Natural killer cell (primary cell): ENCODE data around the gene PELI3. TPM values are rescaled to one million over a fixed set of nuclear protein-coding genes. Genes with fewer than 3 reads are reported as not detected.
A peak's percentile ranks its signal among the peaks of the same experiment; 100 is the strongest.

Source experiments
- ATAC-seq, 3 donors: fragments of 150-1000 bp in 2 of 3; fragments of 200-7000 bp in 1 of 3; cut with Tn5 transposase; 1 replicate in 1 of 3; 2 replicates in 2 of 3; pipeline ENCODE4 v1.10.0; 2021; ENCODE audit warnings: mild to moderate bottlenecking in 2 of 3, moderate library complexity in 2 of 3
- DNase-seq, 2 donors: peaks; one replicate each; pipeline versions ENCODE4 v3.0.0 to v3.0.0-alpha.2; 2013 to 2021; ENCODE audit warnings: mixed read lengths in 1 of 2
- H3K27ac ChIP-seq: one replicate; pipeline ENCODE4 v1.5.1; 2013; ENCODE audit warnings: mild to moderate bottlenecking, low read length
- H3K27me3 ChIP-seq: one replicate; pipeline ENCODE4 v1.6.1; 2013; ENCODE audit warnings: low read length; ENCODE audit not compliant: control insufficient read depth, insufficient read depth
- H3K36me3 ChIP-seq: one replicate; pipeline ENCODE4 v1.6.1; 2013; ENCODE audit warnings: low read length; ENCODE audit not compliant: control insufficient read depth, insufficient read depth
- H3K4me1 ChIP-seq: one replicate; pipeline ENCODE4 v1.6.1; 2013; ENCODE audit warnings: low read length; ENCODE audit not compliant: control insufficient read depth, insufficient read depth
- H3K4me3 ChIP-seq: one replicate; pipeline ENCODE4 v1.5.1; 2013; ENCODE audit warnings: low read length
- H3K9me3 ChIP-seq: one replicate; pipeline ENCODE4 v1.6.1; 2013; ENCODE audit warnings: low read length; ENCODE audit not compliant: control insufficient read depth, insufficient read depth
- H3K27ac Mint-ChIP-seq, 2 donors: one replicate each; pipeline ENCODE4 v1.8.0; 2022; ENCODE audit warnings: mild to moderate bottlenecking in 2 of 2, mixed read lengths in 2 of 2, moderate library complexity in 1 of 2
- H3K27me3 Mint-ChIP-seq, 2 donors: one replicate each; pipeline ENCODE4 v1.8.0; 2022; ENCODE audit warnings: low read depth in 2 of 2, mixed read lengths in 2 of 2
- H3K36me3 Mint-ChIP-seq: one replicate; pipeline ENCODE4 v1.8.0; 2022; ENCODE audit warnings: mixed read lengths
- H3K4me1 Mint-ChIP-seq, 2 donors: one replicate each; pipeline ENCODE4 v1.8.0; 2022; ENCODE audit warnings: mixed read lengths in 2 of 2
- H3K4me3 Mint-ChIP-seq: one replicate; pipeline ENCODE4 v1.8.0; 2022; ENCODE audit warnings: mild to moderate bottlenecking, moderate library complexity, mixed read lengths
- H3K9me3 Mint-ChIP-seq, 2 donors: one replicate each; pipeline ENCODE4 v1.8.0; 2022; ENCODE audit warnings: mixed read lengths in 2 of 2
- CTCF ChIP-seq: fragments of 200-600 bp; IDR thresholded peaks from one replicate; pipeline ENCODE4 v1.8.0; 2022; ENCODE audit warnings: antibody characterized with exemption
- WGBS: methylation state at CpG from one replicate; pipeline ENCODE4 v1.1.7; 2013; ENCODE audit warnings: missing lambda C conversion rate; ENCODE audit not compliant: insufficient coverage; 5-methylcytosine and 5-hydroxymethylcytosine counted together
- intact Hi-C: fragments of 100-400 bp; cut with micrococcal nuclease; formaldehyde crosslinking; loops from one replicate; pipeline ENCODE4 v1.14.2; 2022
- total RNA-seq, 4 donors: library from RNA; stranded (reverse); fragments of 120-200 nt in 1 of 4; gene quantifications; one replicate each; pipeline versions ENCODE4 v1.2.3 to v1.2.4, GENCODE V29; 2013 to 2022

PELI3 gene
- total RNA-seq, 3 donors from 2014 or later (not counting 1 experiment from before 2014, with no cell fraction given): 5.3 to 6.3 (median 5.6) TPM

- Histone ChIP-seq H3K4me1 (peaks cover 12% of the 10 kb centered on the region), H3K9me3 (no peaks in the 10 kb centered on the region), H3K27me3 (no peaks in the 10 kb centered on the region), H3K4me3 (no peak overlapping the region), H3K36me3 (peaks cover 3% of the 10 kb centered on the region), H3K27ac (no peak overlapping the region)
- H3K27me3 Mint-ChIP-seq: no peaks in the 10 kb centered on the region
- H3K9me3 Mint-ChIP-seq: no peaks in the 10 kb centered on the region
- ATAC-seq: no peak
- H3K4me1 Mint-ChIP-seq: peaks cover 11 to 14% of the 10 kb centered on the region in 2 donors
- H3K4me3 Mint-ChIP-seq: peak overlapping the region; percentile 2
- no peak for TF ChIP-seq CTCF
- intact Hi-C loops: no loop called here
- H3K27ac Mint-ChIP-seq: no peak overlapping the region
- H3K36me3 Mint-ChIP-seq: no peaks in the 10 kb centered on the region
- 95% methylated on average over 7 of the region's 7 CpGs for WGBS
- no peak for DNase-seq
Observed at GRCh38 chr11:66509131-66509561, 42.4 kb downstream of the PELI3 start.

DNA sequence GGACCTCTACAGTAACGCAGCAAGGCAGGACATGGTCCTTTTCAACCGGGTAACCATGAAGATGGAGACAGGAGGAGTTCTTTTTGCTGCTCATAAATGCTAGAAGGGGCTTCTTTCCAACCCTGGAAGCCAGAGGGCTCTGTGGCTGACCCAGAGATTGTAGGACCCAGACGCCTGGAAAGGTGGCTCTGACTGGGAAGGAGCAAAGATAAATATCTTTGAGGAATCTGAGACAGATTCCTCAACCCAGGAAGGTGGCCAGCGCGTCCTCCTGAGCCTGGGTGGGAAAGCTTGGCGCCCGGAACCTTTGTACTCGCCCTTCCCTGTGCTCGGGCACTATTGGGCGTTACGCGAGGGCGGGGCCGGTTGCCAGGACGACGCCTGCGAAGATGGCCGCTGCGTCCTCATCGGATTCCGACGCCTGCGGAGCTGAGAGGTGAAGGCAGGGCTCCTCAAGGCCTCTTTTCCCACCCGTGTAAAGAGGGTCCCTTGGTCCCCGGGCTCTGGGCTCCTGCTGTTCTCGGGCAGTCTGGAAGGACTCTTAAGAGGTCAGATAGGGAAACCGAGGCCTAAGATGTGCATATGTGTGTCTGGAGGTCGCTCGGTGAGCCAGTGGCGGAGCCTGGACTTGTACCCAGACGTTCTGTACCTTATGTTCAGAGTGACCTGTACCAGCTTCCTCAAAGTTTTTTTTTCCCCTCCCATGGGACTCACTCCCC is 43.7 kb downstream of the PELI3 start, which contains the start of gene BBS1:
Gene BBS1, plus strand, starts transcription at position 365 of the 719 bp plus-strand sequence. Its CDS starts 25 bp downstream, at position 390.
- Histone ChIP-seq H3K4me3 (peak within 1 kb of the TSS; percentile 53), H3K27me3 (no peaks in the 10 kb centered on the region), H3K4me1 (peaks cover 12% of the 10 kb centered on the region), H3K36me3 (no peaks in the 10 kb centered on the region), H3K27ac (no peak within 1 kb of the TSS), H3K9me3 (no peaks in the 10 kb centered on the region)
- H3K4me3 Mint-ChIP-seq: peak within 1 kb of the TSS; percentile 86
- H3K27me3 Mint-ChIP-seq: no peaks in the 10 kb centered on the region
- intact Hi-C loops: no loop called here
- H3K27ac Mint-ChIP-seq: peak within 1 kb of the TSS in 1 of 2 donors; percentile 79
- peak; percentile 91 to 98 (median 98) for ATAC-seq
- no peaks in the 10 kb centered on the region for H3K9me3 Mint-ChIP-seq
- peaks cover 11 to 14% of the 10 kb centered on the region in 2 donors for H3K4me1 Mint-ChIP-seq
- no peaks in the 10 kb centered on the region for H3K36me3 Mint-ChIP-seq
- peak; percentile 74 to 89 for DNase-seq
- no peak for TF ChIP-seq CTCF
- under 1% methylated on average over 31 of the region's 31 CpGs for WGBS

DNA sequence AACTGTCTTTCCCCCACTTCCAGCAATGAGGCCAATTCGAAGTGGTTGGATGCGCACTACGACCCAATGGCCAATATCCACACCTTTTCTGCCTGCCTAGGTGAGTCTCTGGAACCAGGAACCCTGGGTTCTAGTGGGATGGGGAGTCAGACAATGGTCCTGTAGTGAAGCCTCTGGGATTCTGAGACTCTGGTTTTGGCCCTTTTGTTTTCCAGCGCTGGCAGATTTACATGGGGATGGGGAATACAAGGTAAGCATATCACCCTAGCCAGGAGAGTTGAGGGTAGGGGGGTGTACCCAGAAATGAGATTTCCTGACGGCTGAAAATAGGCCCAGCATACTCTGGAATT is 44.3 kb downstream of the PELI3 start:
- H3K27ac ChIP-seq: no peak overlapping the region
- peak overlapping the region; percentile 53 for H3K4me3 ChIP-seq
- Mint-ChIP-seq H3K36me3 (no peaks in the 10 kb centered on the region), H3K4me1 (peaks cover 11 to 14% of the 10 kb centered on the region in 2 donors), H3K9me3 (no peaks in the 10 kb centered on the region), H3K27ac (peak overlapping the region in 1 of 2 donors; percentile 79), H3K4me3 (peak overlapping the region; percentile 86), H3K27me3 (no peaks in the 10 kb centered on the region)
- no peaks in the 10 kb centered on the region for H3K9me3 ChIP-seq
- DNase-seq (no peak), ATAC-seq (no peak)
- TF ChIP-seq CTCF: no peak
- WGBS: 40% methylated on average over 5 of the region's 5 CpGs
- no peaks in the 10 kb centered on the region for H3K27me3 ChIP-seq
- H3K4me1 ChIP-seq: peaks cover 12% of the 10 kb centered on the region
- H3K36me3 ChIP-seq: no peaks in the 10 kb centered on the region
- intact Hi-C loops: no loop called here

- WGBS: 97% methylated on average over 11 of the region's 11 CpGs
- Histone ChIP-seq H3K27me3 (no peaks in the 10 kb centered on the region), H3K4me1 (no peaks in the 10 kb centered on the region), H3K4me3 (no peak overlapping the region), H3K36me3 (peaks cover 41% of the 10 kb centered on the region), H3K27ac (no peak overlapping the region), H3K9me3 (no peaks in the 10 kb centered on the region)
- TF ChIP-seq CTCF: no peak
- Mint-ChIP-seq H3K27me3 (no peaks in the 10 kb centered on the region), H3K4me3 (no peak overlapping the region), H3K9me3 (no peaks in the 10 kb centered on the region), H3K4me1 (no peaks in the 10 kb centered on the region), H3K36me3 (peaks cover 8% of the 10 kb centered on the region), H3K27ac (no peak overlapping the region)
- intact Hi-C loops: no loop called here
- DNase-seq (no peak), ATAC-seq (no peak)
Observed at GRCh38 chr11:66523611-66524010, 56.9 kb downstream of the PELI3 start.
